ENCODE results near the gene CCDC27.

CCDC27 gene

GRCh38 chr1:3752400-3752945 is at the start of gene CCDC27:
TSS of gene CCDC27 (plus strand) at chr1:3752450. CDS start at chr1:3752482, 32 bp downstream.
- no peak for DNase-seq

- no peak for DNase-seq
Observed at GRCh38 chr1:3702528-3702927, 49.7 kb upstream of the CCDC27 start.

- no peak for DNase-seq
Observed at GRCh38 chr1:3702990-3703728, 49.1 kb upstream of the CCDC27 start.

- no peak for DNase-seq
Observed at GRCh38 chr1:3703786-3704371, 48.4 kb upstream of the CCDC27 start.

GRCh38 chr1:3705341-3705950 is 46.8 kb upstream of the CCDC27 start:
- no peak for DNase-seq

- no peak for DNase-seq
Observed at GRCh38 chr1:3706651-3707297, 45.5 kb upstream of the CCDC27 start.

- no peak for DNase-seq
Observed at GRCh38 chr1:3707298-3707938, 44.8 kb upstream of the CCDC27 start.

GRCh38 chr1:3707939-3708328 is 44.3 kb upstream of the CCDC27 start:
- no peak for DNase-seq

- DNase-seq, result no peak
Observed at GRCh38 chr1:3708791-3709190, 43.5 kb upstream of the CCDC27 start.

GRCh38 chr1:3710251-3710650 is 42.0 kb upstream of the CCDC27 start:
- DNase-seq, result no peak

GRCh38 chr1:3711381-3711779 is 40.9 kb upstream of the CCDC27 start:
- no peak for DNase-seq

GRCh38 chr1:3711780-3712451 is 40.3 kb upstream of the CCDC27 start:
- no peak for DNase-seq

- peak; percentile 60 for DNase-seq
Observed at GRCh38 chr1:3712573-3713535, 39.4 kb upstream of the CCDC27 start.

GRCh38 chr1:3713840-3714239 is 38.4 kb upstream of the CCDC27 start:
- DNase-seq, result no peak

- peak; percentile 76 for DNase-seq
Observed at GRCh38 chr1:3714284-3714741, 37.9 kb upstream of the CCDC27 start.

GRCh38 chr1:3714814-3715213 is 37.4 kb upstream of the CCDC27 start:
- no peak for DNase-seq

- no peak for DNase-seq
Observed at GRCh38 chr1:3716351-3716750, 35.9 kb upstream of the CCDC27 start.

- DNase-seq, result no peak
Observed at GRCh38 chr1:3717041-3717714, 35.1 kb upstream of the CCDC27 start.

GRCh38 chr1:3717715-3718601 is 34.3 kb upstream of the CCDC27 start:
- DNase-seq, result peak; percentile 66
